ENCODE results near the gene SMYD3.

GRCh38 chr1:246074421-246074820 is 432.7 kb downstream of the SMYD3 start:
- TF ChIP-seq POLR2A (IDR thresholded peaks at IDR 0.05) (no peak), CTCF (IDR thresholded peaks at IDR 0.05) (no peak)
